Measurements from ENCODE around the gene CEACAM6.
"Not testable (repeated sequence)": the region's sequence is repeated elsewhere in the genome, so short reads cannot be mapped to it uniquely, and the experiment has no call there.

CEACAM6 gene

GRCh38 chr19:41755328-41755913, at the start of gene CEACAM6:
Gene CEACAM6, plus strand, starts transcription at chr19:41755530. Its CDS starts 109 bp downstream, at chr19:41755639.
- DNase-seq, result no peak

GRCh38 chr19:41706741-41707501, 48.4 kb upstream of the CEACAM6 start:
- DNase-seq, result peak; percentile 42

GRCh38 chr19:41707502-41707812, 47.9 kb upstream of the CEACAM6 start:
- DNase-seq, result no peak

GRCh38 chr19:41707871-41708371, 47.4 kb upstream of the CEACAM6 start:
- DNase-seq, result no peak

- DNase-seq, result no peak
Observed at GRCh38 chr19:41708481-41708880, 46.8 kb upstream of the CEACAM6 start, which contains the start of gene CEACAM5. Gene CEACAM5, plus strand, starts transcription at chr19:41708626. Its CDS starts 106 bp downstream, at chr19:41708732.

GRCh38 chr19:41709516-41709915, 45.8 kb upstream of the CEACAM6 start:
- DNase-seq, result not testable (repeated sequence)

- no peak for DNase-seq
Observed at GRCh38 chr19:41709951-41710645, 45.2 kb upstream of the CEACAM6 start.

GRCh38 chr19:41711376-41712261, 43.7 kb upstream of the CEACAM6 start:
- no peak for DNase-seq

- DNase-seq, result no peak
Observed at GRCh38 chr19:41714598-41714997, 40.7 kb upstream of the CEACAM6 start.

- DNase-seq, result no peak
Observed at GRCh38 chr19:41718761-41719160, 36.6 kb upstream of the CEACAM6 start.

- no peak for DNase-seq
Observed at GRCh38 chr19:41720103-41720502, 35.2 kb upstream of the CEACAM6 start.

GRCh38 chr19:41726493-41726892, 28.8 kb upstream of the CEACAM6 start:
- no peak for DNase-seq

GRCh38 chr19:41734156-41734555, 21.2 kb upstream of the CEACAM6 start:
- DNase-seq, result no peak

GRCh38 chr19:41734585-41734984, 20.7 kb upstream of the CEACAM6 start:
- DNase-seq, result no peak

GRCh38 chr19:41735071-41735600, 20.2 kb upstream of the CEACAM6 start:
- no peak for DNase-seq

GRCh38 chr19:41739361-41739760, 16.0 kb upstream of the CEACAM6 start:
- DNase-seq, result no peak

- DNase-seq, result no peak
Observed at GRCh38 chr19:41740415-41741243, 14.7 kb upstream of the CEACAM6 start.

- DNase-seq, result no peak
Observed at GRCh38 chr19:41741244-41741554, 14.1 kb upstream of the CEACAM6 start.

- no peak for DNase-seq
Observed at GRCh38 chr19:41744850-41745249, 10.5 kb upstream of the CEACAM6 start.

- DNase-seq, result no peak
Observed at GRCh38 chr19:41745756-41746155, 9.6 kb upstream of the CEACAM6 start.

- peak; percentile 27 for DNase-seq
Observed at GRCh38 chr19:41746593-41747227, 8.6 kb upstream of the CEACAM6 start.
